Measurements from ENCODE around the gene DNAJB7.
"Not testable (repeated sequence)": the region's sequence is repeated elsewhere in the genome, so short reads cannot be mapped to it uniquely, and the experiment has no call there.

Gene DNAJB7

DNA sequence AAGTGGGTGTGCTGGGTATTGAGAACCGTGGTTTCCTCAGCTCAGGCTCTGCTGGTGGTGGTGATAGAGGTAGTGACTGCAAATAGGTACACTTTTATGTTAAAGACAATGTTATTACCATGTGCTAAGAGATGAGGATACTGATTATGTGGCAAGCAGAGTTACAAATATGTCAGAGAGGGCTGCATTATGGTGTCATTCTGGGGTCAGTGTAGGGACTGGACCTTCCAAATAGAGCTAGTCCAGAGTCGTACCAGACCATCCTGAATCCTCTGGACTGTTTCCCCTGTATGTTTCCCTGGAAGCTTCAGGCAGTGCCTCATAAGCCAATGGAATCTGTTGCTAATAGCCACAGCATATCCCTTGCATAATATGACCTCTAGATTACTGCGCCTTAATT is at the start of gene DNAJB7:
DNAJB7 (minus strand) TSS at position 101 of the 400 bp plus-strand sequence. CDS start 119 bp downstream, outside the sequence.
- DNase-seq (ENCODE audit: low read depth in 2 of 3, low spot score in 1 of 3) = no peak

DNA sequence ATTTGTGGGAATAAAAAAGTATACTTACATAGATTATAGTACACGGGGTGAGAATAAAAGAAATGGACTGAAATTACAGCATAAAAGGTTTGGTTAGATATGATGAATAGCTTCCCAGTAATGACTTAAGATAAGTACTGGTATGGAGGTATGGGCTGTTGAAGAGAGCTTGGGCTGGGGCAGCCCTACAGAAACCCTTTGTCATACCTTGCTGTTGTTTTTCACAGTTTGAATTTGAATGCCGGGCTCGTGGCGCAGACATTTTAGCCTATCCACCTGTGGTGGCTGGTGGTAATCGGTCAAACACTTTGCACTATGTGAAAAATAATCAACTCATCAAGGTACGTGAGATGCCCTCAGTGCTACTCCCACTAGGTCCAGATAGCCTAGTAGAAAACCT is 47.0 kb upstream of the DNAJB7 start:
- DNase-seq (ENCODE audit: low read depth in 2 of 3, low spot score in 1 of 3) = no peak

DNA sequence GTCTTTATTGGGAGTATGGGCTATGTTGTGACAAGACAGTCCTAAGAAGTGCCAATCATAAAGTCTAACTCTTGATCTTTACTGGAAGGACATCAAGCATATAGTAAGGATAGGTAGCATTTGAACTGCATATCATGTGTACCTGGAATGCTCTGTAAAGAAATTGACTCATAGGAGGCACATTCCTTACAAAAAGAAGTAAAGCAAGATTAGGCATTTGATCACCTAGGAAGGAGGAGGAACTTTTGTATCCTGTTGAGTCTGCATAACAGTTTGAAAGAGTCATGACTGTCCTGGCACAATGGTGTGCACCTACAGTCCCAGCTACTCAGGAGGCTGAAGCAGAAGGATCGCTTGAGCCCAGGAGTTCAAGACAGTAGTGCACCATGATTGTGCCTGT is 42.2 kb upstream of the DNAJB7 start:
- DNase-seq (ENCODE audit: low read depth in 2 of 3, low spot score in 1 of 3) = no peak

DNA sequence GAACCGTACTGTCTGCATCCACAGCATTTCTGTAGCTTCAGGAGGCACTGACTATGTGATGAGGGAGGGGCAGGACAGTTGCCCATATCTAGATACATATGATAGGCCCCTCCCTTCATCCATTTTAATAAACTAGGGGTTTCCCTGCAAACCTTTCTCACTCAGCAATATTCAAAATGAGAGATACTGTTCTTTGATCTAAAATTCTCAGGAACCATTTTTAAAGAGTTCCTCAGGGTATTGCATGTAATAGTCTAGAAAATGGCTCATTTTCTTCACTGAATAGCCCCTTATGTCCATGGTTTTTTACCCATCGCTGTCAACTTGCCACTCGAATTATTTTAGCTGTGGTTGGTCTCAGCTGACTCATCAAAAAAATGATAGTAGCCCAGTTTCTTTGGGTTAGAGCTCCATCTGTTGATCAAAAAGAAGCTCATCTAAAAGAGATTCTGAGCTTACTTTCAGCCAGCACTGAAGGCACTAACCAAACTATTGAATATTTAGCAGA is 37.0 kb upstream of the DNAJB7 start:
- peak in 1 of 3 donors; percentile 13 for DNase-seq (ENCODE audit: low read depth in 2 of 3, low spot score in 1 of 3)

DNA sequence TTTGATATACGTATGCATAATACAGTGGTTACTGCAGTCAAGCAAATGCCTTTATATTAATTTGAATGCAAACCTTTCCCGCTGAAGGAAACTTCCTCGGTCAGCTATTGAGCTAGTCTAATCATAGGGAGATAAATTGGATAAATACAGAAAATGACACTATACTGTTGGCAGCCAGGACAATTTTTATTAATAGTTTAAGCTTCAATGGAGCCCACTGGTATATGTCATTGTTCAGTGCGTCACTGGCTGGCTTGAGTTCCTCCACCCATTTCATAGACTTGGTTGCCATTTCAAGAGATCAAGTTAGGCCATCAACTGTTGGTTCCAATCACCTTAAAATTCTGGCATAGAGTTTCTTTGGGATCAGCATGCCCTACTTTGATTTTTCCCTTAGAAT is 32.5 kb upstream of the DNAJB7 start:
- DNase-seq (ENCODE audit: low read depth in 2 of 3, low spot score in 1 of 3) = no peak

DNA sequence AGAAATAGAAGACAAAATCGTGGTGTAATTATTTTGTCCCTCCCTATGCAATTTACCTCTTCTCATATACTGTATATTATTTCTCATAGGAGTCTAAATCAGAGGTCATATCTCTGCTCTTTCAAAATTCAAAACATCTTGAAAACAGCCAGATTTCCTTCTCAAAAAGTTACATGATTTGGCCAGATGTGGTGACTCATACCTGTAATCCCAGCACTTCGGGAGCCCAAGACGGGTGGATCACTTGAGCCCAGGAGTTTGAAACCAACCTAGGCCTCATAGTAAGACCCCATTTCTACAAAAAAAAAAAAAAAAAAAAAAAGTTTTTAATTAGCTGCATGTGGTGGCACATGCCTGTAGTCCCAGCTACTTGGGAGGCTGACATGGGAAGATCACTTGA is 29.0 kb upstream of the DNAJB7 start:
- no peak for DNase-seq (ENCODE audit: low read depth in 2 of 3, low spot score in 1 of 3)

DNA sequence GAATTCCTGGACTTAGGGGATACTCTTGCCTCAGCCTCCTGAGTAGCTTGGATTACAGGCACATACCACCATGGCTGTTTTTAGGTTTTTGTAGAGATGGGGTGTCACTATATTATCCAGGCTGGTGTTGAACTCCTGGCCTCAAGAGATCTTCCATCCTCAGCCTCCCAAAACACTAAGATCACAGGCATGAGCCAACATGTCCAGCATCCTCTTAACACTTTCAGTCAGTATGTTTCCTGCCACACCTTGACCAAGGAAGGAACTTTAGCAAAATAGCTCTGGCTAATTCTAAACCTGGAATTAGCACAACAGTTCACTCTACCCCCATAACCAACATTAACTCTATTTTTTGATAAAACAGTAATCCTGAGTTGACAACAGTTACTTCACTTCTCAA is 27.2 kb upstream of the DNAJB7 start:
- DNase-seq (ENCODE audit: low read depth in 2 of 3, low spot score in 1 of 3) = no peak

DNA sequence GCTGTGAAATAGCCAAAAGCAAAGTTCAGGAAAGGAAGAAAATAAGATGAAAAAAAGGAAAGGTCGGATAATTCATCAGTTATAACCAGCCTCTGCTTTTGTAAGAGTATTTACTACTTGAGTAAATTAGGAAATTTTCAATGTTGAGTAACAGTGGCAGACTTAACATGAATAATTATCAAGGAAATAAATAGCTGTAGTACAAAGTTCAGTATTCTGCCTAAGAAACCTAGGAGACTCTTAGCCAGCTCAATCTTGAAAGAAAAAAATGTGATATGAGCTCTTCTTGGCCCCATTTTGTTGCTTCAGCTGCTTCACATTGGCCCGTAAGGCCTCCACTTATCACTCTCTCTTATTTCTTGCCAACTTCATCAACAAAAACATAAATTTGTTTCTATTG is 17.0 kb upstream of the DNAJB7 start:
- DNase-seq (ENCODE audit: low read depth in 2 of 3, low spot score in 1 of 3) = no peak

DNA sequence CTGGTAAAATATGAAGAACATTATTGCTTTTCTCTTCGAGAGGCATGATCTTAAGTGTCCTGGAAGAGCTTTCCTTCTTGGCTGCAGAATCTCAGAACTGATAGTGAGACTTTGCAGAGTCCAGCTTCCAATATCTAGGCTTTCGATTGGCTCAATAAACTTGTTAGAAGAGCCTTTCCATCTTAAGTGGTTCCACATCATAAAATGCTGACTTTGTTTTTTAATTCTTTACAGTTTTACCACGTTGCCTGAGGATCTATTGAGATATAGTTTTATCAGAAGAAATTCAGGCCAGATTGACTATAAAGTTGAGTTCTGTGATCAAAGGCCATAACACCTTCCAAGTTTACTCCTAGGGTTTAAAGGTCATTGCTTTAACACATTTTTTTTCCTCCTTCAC is 15.6 kb upstream of the DNAJB7 start:
- no peak for DNase-seq (ENCODE audit: low read depth in 2 of 3, low spot score in 1 of 3)

DNA sequence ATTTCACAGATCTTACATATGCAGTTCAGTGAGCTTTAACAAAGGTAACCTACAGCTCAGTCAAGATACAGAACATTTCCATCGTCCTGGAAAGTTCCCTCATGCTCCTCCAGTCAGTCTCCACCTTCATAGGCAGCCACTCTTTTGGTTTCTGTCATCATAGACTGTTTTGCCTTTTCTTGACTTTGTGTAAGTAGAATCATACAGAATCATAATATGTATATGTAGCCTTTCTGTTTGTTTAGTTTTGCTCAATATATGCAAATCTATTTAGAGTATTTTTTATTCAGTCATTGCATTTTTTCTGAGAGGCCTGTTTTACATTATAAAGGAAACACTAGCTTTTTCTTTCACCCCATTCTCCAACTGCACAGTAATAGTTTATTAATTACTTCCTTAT is 15.0 kb upstream of the DNAJB7 start:
- no peak for DNase-seq (ENCODE audit: low read depth in 2 of 3, low spot score in 1 of 3)

DNA sequence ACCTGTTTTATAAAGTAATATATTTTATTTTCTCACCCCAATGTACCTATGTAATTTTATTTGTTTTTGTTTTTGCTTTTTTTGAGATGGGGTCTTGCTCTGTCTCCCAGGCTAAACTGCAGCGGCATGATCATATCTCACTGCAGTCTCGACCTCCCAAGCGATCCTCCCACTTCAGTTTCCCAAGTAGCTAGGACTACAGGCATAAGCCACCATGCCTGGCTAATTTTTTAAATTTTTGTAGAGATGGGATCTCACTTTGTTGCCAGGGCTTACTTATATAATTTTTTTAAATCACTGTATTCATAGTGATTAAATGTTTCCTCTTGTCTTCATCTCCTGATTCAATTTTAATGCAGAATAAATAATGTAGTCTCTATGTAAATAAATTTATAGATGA is 13.2 kb upstream of the DNAJB7 start:
- no peak for DNase-seq (ENCODE audit: low read depth in 2 of 3, low spot score in 1 of 3)

DNA sequence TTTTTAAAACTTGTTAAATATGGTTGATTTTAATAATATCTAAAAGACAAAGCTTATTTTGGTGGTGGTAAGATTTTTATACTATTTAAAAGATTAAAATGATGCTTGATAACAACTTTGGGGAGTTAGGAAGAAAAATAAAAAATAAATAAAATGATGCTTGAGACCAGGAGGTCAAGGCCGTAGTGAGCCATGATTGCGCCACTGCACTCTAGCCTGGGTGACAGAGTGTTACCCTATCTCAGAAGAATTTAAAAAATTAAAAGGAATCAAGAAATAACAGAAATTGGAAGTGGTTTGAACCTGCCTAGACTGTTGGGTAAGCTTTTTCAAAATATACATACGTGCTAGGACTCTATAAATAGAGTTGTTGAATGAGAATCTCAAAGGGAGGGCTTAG is 12.1 kb upstream of the DNAJB7 start:
- DNase-seq (ENCODE audit: low read depth in 2 of 3, low spot score in 1 of 3) = no peak

DNA sequence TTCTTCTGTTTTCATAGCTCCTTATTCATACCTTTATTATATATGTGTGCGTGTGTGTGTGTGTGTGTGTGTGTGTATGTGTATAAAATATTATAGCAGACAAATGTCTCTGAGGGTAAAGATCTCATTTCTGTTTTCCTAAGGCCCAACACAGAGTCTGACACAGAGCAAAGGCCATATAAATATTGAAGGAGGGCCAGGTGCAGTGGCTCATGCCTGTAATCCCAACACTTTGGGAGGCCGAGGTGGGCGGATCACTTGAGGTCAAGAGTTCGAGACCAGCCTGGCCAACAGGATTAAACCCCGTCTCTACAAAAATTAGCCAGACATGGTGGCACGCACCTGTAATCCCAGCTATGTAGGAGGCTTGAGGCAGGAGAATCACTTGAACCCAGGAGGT is 6.5 kb upstream of the DNAJB7 start:
- not testable (repeated sequence) for DNase-seq (ENCODE audit: low read depth in 2 of 3, low spot score in 1 of 3)

DNA sequence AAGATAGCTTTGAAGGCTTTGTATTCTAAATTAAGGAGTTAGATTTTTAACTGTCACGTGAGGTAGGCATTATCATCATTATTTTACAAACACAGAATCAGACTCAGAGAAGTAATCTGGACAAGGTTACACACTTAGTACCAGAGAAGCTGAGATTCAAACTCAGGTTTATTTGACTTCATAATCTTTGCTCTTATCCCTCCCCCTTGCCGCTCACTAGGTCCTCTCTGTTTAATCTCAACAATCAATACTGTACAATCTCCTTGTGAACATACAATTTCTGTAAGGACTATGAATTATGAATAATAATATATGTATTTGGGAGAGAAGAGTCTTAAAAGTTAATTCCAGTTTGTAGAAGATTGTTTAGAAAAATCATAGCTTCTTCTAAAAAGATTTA is 5.2 kb upstream of the DNAJB7 start:
- no peak for DNase-seq (ENCODE audit: low read depth in 2 of 3, low spot score in 1 of 3)

DNA sequence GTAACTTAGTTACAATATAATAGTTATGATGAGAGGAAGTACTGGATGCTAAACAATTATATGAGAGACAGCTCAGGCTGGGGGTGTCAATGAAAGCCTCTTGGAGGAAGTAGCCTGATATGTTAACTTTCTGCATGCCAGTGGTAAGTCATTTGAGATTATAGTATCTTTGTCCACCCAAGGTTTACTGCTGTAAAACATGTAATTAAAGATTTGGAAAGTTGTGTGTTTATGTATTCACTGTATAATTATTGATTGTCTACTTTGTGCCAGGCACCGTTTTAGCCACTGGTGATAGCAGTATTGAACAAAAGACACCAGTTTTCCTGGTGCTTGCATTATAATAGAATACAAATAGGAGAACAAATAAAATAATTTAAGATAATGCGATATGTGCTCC is 624 bp upstream of the DNAJB7 start:
- DNase-seq (ENCODE audit: low read depth in 2 of 3, low spot score in 1 of 3) = no peak

DNA sequence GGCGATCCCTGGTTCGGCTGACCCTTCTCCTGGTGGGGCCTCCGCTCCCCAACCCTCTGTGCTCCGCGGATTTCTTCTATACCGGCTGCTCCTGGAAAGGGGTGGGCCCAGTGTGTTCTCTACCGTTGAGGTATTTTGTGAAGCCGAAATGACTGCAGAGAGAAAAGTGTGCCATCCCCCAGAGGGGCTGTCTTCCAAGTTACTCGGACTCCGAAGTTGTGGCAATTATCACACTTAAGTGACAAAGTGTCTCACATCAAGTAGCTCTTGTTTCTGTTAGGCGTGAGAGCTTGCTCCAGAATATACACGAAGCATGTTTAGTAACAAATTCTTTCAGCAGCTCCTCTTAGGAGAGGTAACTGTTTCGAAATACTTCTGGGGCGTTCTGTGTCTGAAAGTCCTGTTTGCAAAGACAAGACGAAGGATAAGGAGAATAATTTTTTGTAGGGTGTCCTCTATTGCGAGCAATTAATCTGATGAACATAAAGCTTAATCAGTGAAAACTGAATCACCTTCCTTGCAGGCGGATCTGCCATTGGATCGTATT is 4.5 kb downstream of the DNAJB7 start:
- DNase-seq (ENCODE audit: low read depth in 2 of 3, low spot score in 1 of 3) = no peak

DNA sequence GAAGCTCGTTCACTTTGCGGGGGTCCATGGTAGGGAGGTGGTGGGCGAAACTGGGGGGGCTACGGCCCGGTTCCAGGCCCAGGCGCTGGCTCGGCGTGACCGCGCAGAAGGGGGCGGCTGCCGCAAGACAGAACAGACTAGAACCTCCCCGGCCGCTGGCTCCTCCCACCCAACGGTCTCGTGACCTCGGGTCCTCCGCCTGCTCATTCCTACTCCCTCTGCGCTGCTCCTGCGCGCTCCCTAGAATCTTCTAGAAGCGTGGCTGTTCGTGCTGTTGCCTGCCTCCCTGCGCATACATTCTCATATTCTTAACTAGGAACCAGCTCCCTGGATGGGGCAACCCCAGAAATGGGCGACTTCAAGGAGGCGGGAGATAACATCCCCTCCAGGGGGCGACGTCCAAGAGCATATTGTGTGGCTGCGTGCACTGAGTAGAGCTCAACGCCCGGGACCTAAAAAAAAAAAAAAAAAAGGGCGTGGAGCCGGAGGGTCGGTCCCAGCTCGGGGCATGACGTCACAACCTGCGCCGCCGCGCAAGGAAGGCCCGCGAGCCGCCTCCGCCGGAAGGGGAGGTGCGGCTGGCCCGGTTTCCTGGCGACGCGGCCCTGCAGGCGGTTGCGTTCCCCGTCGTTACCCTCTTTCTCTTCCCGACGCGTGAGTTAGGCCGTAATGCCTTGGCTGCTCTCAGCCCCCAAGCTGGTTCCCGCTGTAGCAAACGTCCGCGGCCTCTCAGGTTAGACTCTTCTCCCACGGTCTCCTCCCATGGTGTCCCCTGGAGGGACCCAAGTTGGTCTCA is 5.2 kb downstream of the DNAJB7 start, which contains the start of the genes ST13 and XPNPEP3:
ST13 (minus strand) TSS at position 127 of the 796 bp plus-strand sequence; CDS start at position 28, 99 bp downstream.
XPNPEP3 (plus strand) TSS at position 636 of the 796 bp plus-strand sequence; CDS start at position 670, 34 bp downstream.
- peak; percentile 93 to 96 (median 94) for DNase-seq (ENCODE audit: low read depth in 2 of 3, low spot score in 1 of 3)

DNA sequence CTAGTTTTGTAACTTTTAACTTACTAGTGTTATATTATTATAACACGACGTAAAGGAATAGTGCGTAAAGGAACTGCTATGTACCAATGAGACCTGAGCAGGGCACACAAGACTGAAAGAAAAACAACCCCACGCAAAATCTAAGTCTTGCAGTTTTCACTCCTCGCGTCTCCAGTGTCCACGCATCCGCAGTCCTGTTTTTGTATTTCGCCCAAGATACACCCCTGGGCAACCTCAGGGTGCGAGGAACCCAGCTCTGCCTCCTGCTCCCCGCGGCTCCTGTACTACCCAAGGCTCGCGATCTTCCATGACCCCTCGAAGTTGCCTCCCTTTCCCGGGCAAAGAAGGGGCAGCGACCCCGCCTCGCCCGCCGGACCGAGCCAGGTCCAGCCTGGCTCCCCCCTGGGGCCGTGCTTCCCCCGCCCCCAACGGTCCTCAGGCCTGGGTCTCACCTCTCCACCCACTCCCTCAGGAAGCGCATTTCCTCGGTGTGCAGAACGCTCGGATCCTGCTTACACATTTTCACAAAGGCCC is 5.9 kb downstream of the DNAJB7 start:
- DNase-seq (ENCODE audit: low read depth in 2 of 3, low spot score in 1 of 3) = peak in 2 of 3 donors; percentile 16 to 20

DNA sequence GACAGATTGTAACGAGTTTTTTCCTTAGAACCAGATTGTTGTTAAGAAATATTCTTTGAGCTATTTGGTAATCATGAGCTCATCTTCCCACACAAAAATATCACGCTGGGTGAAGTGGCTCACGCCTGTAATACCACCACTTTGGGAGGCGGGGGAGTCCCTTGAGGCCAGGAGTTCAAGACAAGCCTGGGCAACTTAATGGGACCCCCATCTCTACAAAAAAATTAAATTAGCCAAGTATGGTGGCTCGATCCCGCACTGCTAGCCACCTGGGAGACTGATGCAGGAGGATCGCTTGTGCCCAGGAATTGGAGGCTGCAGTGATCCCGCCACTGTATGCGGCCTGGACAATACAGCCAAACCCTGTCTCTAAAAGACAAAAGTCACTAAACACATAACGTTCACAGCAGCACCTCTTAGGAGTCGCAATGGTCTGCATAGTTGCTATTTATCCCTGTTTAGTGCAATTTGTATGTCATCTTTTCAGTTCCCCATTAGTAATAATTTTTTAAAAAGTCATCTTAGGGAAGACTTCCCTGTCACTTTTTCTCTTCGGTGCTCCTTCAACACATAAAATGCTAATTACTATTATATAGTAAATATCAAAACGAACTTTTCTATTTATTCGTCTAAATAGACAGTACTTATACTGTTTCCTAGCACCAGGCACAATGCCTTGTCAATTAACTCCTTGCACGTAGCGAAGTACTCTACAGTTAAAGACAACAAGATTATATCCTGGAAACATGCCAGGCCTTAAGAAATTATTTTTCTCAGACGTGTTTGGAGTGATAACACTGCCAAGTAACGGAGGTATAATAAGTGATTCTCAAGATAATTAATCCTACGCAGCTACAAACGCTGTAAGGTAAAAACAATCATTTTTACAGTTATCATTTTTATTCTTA is 6.6 kb downstream of the DNAJB7 start:
- DNase-seq (ENCODE audit: low read depth in 2 of 3, low spot score in 1 of 3) = no peak

DNA sequence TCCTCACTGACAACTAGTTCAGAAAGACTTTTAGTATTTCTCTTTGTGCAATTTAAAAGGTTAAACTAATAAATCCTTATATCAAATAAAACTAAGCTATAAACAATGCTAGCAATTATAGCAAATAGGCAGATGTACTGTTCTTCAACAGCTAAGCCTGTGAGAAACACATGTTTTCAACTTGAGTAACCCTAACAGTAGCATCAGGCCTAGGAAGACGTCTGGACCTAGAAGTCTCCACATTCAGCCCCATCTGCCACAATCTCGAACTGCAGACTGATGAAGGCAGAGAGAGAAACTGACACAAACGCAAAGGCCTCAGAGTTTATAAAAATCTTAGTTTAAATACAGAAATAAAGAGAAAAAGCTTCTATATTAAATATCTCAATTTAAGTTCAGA is 8.0 kb downstream of the DNAJB7 start:
- DNase-seq (ENCODE audit: low read depth in 2 of 3, low spot score in 1 of 3) = no peak

DNA sequence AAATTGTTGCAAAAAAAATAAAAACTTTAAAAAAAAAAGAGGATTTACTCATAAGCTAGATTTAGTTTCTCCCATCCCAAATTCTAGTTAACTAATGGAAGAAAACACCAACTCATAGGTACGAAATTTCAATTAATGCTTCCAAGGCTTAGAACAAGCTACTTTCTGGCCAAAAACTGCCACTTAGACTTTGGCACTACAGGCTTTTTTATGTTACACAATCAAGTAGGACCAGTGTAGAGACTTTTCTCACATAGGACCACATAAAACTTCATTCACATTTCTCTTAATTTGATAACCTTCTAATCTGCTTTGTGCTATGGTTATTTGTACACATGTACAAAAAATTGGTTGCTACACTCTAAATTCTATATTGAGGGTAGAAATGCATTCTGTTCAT is 8.6 kb downstream of the DNAJB7 start:
- DNase-seq (ENCODE audit: low read depth in 2 of 3, low spot score in 1 of 3) = no peak
